Measurements from ENCODE around the gene TOX3. TPM values are rescaled to one million over a fixed set of nuclear protein-coding genes. Genes with fewer than 3 reads are reported as not detected.

Gene TOX3
- total RNA-seq, 1 experiment from 2014 or later = 20.2 TPM

- Histone ChIP-seq H3K27me3 (ENCODE audit: insufficient read depth, low read length) (no peaks in the 10 kb centered on the region), H2BK12ac (ENCODE audit: insufficient read length, low read depth, low read length) (no peak overlapping the region), H4K20me1 (ENCODE audit: control insufficient read depth, insufficient read depth, insufficient read length) (no peaks in the 10 kb centered on the region), H2AFZ (ENCODE audit: low read length) (no peak overlapping the region), H4K8ac (replicated peaks; ENCODE audit: insufficient read length, low read depth, low read length) (no peak overlapping the region), H3K18ac (ENCODE audit: insufficient read length, low read depth, low read length) (no peak overlapping the region), H3K27ac (ENCODE audit: insufficient read length, low read depth, low read length) (no peak overlapping the region), H3K23ac (ENCODE audit: insufficient read length, low read depth, low read length) (no peak overlapping the region), H2BK120ac (ENCODE audit: low read depth, low read length, poor library complexity, severe bottlenecking) (no peak overlapping the region), H2BK5ac (ENCODE audit: insufficient read length, low read length) (no peak overlapping the region), H3K9me3 (ENCODE audit: control insufficient read depth, low read depth, low read length) (no peaks in the 10 kb centered on the region), H3K79me1 (ENCODE audit: insufficient read depth, low read depth, low read length, poor library complexity, severe bottlenecking) (no peaks in the 10 kb centered on the region), H4K91ac (ENCODE audit: insufficient read length, low read depth, low read length) (no peak overlapping the region), H3K23me2 (ENCODE audit: insufficient read length, low read depth, low read length, poor library complexity, severe bottlenecking) (no peaks in the 10 kb centered on the region), H4K5ac (ENCODE audit: insufficient read length, low read depth, low read length) (no peak overlapping the region), H2BK20ac (ENCODE audit: low read depth, low read length, poor library complexity, severe bottlenecking) (no peak overlapping the region), H3K4me2 (ENCODE audit: insufficient read depth, insufficient read length, low read length) (no peak overlapping the region), H3K79me2 (ENCODE audit: insufficient read depth, low read length) (no peaks in the 10 kb centered on the region), H2BK15ac (ENCODE audit: low read depth, low read length) (no peak overlapping the region), H2AK5ac (ENCODE audit: insufficient read length, low read length) (no peak overlapping the region), H3K4me1 (ENCODE audit: insufficient read depth, low read length) (peaks cover 3% of the 10 kb centered on the region; the same call in 1 of the 2 replicates), H3K14ac (ENCODE audit: insufficient read depth, low read length) (no peak overlapping the region), H3K4ac (ENCODE audit: low read depth, low read length) (no peak overlapping the region), H3K9ac (ENCODE audit: extremely low read depth, insufficient read length, low read length) (no peak overlapping the region), H3K56ac (ENCODE audit: insufficient read length, low read depth, low read length) (no peak overlapping the region), H3T11ph (ENCODE audit: low read length) (no peak overlapping the region)
- no peak overlapping the region for H3K4me3 Mint-ChIP-seq
- no CpG with 5 or more reads among the region's 3 CpGs for WGBS (ENCODE audit: extremely low coverage, insufficient read length, low lambda C conversion rate)
- no peaks in the 10 kb centered on the region for H3K36me3 Mint-ChIP-seq (ENCODE audit: insufficient read depth in 1 of 3, low read depth in 3 of 3)
- no peak overlapping the region for H3K27ac Mint-ChIP-seq
- no peaks in the 10 kb centered on the region; a peak in 2 of 5 replicates for H3K9me3 Mint-ChIP-seq
- H3K4me1 Mint-ChIP-seq = peaks cover 18 to 23% of the 10 kb centered on the region in 2 experiments
- no peaks in the 10 kb centered on the region; the same call in 1 of the 2 replicates for H3K27me3 Mint-ChIP-seq (ENCODE audit: low read depth)
- TF ChIP-seq, protein P1, sequence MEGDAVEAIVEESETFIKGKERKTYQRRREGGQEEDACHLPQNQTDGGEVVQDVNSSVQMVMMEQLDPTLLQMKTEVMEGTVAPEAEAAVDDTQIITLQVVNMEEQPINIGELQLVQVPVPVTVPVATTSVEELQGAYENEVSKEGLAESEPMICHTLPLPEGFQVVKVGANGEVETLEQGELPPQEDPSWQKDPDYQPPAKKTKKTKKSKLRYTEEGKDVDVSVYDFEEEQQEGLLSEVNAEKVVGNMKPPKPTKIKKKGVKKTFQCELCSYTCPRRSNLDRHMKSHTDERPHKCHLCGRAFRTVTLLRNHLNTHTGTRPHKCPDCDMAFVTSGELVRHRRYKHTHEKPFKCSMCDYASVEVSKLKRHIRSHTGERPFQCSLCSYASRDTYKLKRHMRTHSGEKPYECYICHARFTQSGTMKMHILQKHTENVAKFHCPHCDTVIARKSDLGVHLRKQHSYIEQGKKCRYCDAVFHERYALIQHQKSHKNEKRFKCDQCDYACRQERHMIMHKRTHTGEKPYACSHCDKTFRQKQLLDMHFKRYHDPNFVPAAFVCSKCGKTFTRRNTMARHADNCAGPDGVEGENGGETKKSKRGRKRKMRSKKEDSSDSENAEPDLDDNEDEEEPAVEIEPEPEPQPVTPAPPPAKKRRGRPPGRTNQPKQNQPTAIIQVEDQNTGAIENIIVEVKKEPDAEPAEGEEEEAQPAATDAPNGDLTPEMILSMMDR (conservative IDR thresholded peaks at IDR 0.05) = no peak
- no peak for DNase-seq
Observed at GRCh38 chr16:52580488-52580887, 33.5 kb upstream of the TOX3 start.

Data from H9 (cell line).